ENCODE data around the gene SLC9A3. TPM values are rescaled to one million over a fixed set of nuclear protein-coding genes. Genes with fewer than 3 reads are reported as not detected.
"Not testable (repeated sequence)": the region's sequence is repeated elsewhere in the genome, so short reads cannot be mapped to it uniquely, and the experiment has no call there.

SLC9A3 gene
- total RNA-seq, 6 donors from 2014 or later = 1.0 to 4.1 (median 1.9) TPM

DNA sequence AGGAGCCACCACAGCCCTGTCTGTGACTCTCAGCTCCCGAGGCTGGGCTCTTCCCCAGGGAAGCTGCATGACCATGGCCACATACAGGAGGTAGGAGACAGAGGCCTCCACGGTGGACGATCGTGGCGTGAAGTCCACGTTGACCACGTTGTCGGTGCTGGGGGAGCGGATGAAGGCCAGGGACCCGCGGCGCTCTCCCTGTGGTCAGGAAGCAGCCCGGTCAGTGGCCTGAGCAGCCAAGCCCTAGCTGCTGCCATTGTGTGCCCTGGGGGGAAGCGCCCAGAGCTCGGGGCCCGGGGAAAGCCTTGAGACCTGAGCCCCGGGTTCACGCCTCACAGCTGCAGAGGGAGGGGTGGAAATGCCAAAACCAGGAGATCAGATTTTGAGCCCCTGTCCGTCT is 47.0 kb downstream of the SLC9A3 start:
- Histone ChIP-seq H3K27me3 (peaks cover 0 to 42% (median 21%) of the 10 kb centered on the region in 4 donors), H3K4me3 (no peak overlapping the region), H3K36me3 (no peaks in the 10 kb centered on the region), H3K9me3 (no peaks in the 10 kb centered on the region), H3K4me1 (peaks cover 12 to 26% (median 16%) of the 10 kb centered on the region in 4 donors), H3K27ac (no peak overlapping the region)
- peak in 1 of 2 donors; percentile 78 for DNase-seq
- no peak for TF ChIP-seq EP300 (IDR thresholded peaks at IDR 0.05)
- no peak for TF ChIP-seq POLR2A (IDR thresholded peaks at IDR 0.05)
- TF ChIP-seq, protein P1, sequence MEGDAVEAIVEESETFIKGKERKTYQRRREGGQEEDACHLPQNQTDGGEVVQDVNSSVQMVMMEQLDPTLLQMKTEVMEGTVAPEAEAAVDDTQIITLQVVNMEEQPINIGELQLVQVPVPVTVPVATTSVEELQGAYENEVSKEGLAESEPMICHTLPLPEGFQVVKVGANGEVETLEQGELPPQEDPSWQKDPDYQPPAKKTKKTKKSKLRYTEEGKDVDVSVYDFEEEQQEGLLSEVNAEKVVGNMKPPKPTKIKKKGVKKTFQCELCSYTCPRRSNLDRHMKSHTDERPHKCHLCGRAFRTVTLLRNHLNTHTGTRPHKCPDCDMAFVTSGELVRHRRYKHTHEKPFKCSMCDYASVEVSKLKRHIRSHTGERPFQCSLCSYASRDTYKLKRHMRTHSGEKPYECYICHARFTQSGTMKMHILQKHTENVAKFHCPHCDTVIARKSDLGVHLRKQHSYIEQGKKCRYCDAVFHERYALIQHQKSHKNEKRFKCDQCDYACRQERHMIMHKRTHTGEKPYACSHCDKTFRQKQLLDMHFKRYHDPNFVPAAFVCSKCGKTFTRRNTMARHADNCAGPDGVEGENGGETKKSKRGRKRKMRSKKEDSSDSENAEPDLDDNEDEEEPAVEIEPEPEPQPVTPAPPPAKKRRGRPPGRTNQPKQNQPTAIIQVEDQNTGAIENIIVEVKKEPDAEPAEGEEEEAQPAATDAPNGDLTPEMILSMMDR (IDR thresholded peaks at IDR 0.05) = no peak
- TF ChIP-seq POLR2AphosphoS5 (IDR thresholded peaks at IDR 0.05) = no peak
- 71 to 76% methylated on average over 7 to 19 of the region's 19 CpGs for WGBS, 2 donors
- ATAC-seq (ENCODE audit: low FRiP score in 2 of 2) = no peak

DNA sequence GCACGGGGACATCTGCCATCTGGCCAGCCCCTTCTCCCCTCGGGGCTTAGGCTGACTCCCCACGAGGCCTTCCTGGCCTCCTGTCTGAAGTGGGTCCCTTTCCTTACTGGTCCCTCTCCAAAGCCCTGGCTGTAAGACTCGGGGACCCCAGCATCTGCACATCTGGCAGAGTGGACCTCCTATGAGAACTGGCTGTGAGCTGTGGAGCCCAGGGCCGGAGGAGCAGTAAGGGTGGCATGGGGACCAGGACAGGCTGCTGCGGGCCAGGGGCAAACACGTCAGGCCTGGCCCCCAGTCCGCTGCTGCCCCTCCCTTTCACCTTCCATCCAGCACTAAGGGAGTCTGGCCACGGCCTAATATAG is 47.5 kb downstream of the SLC9A3 start:
- H3K27me3 ChIP-seq = peaks cover 0 to 42% (median 21%) of the 10 kb centered on the region in 4 donors
- H3K4me1 ChIP-seq = peaks cover 16 to 30% (median 21%) of the 10 kb centered on the region in 4 donors
- ATAC-seq (ENCODE audit: low FRiP score in 2 of 2) (no peak), DNase-seq (no peak)
- no peak overlapping the region for H3K27ac ChIP-seq
- no peaks in the 10 kb centered on the region for H3K9me3 ChIP-seq
- no peaks in the 10 kb centered on the region for H3K36me3 ChIP-seq
- TF ChIP-seq, protein P1 (IDR thresholded peaks at IDR 0.05) = no peak
- no peak for TF ChIP-seq POLR2A (IDR thresholded peaks at IDR 0.05)
- 76 to 84% methylated on average over 6 to 8 of the region's 9 CpGs for WGBS, 2 donors
- no peak overlapping the region for H3K4me3 ChIP-seq

DNA sequence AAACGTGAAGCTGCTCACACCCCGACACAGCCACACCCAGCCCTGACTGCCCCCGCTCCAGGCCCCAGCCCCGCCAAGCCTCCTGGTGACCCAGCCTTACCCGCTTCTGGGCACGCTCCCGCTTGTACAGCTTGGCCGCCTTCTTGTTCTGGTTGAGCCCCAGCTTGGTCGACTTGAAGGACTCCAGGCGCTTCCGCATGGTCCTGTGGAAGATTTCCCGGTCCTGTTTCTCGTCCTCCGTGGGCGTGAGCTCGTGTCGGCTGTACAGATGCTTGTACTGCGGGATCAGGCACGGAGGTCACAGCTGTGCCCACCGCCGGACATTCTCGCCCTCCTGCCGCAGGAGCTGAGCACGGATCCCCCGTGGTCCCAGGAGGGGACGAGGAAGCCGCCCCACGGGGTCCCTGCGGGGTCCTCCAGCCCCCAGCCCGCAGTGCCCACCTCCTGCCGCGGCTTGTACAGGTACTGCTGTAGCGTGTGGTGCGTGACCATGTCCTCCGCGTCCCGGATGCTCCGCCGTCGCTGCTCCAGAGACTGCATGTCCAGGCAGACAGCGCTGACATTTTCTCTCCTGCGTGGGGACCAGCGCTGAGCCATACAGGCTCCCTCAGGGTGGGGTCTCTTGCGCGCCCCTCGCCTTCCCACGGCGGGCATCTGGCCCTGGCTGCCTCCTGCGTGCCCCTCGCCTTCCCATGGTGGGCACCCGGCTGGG is 48.0 kb downstream of the SLC9A3 start:
- ATAC-seq (ENCODE audit: low FRiP score in 2 of 2) (no peak), DNase-seq (peak in 1 of 2 donors; percentile 83)
- H3K27ac ChIP-seq = no peak overlapping the region
- no peak overlapping the region for H3K4me3 ChIP-seq
- H3K27me3 ChIP-seq = peaks cover 0 to 42% (median 21%) of the 10 kb centered on the region in 4 donors
- H3K36me3 ChIP-seq = no peaks in the 10 kb centered on the region
- TF ChIP-seq EP300 (IDR thresholded peaks at IDR 0.05) (no peak), POLR2A (IDR thresholded peaks at IDR 0.05) (no peak)
- H3K4me1 ChIP-seq = peaks cover 20 to 36% (median 26%) of the 10 kb centered on the region in 4 donors
- WGBS, 2 donors = 81 to 88% methylated on average over 46 to 50 of the region's 51 CpGs
- H3K9me3 ChIP-seq = no peaks in the 10 kb centered on the region

DNA sequence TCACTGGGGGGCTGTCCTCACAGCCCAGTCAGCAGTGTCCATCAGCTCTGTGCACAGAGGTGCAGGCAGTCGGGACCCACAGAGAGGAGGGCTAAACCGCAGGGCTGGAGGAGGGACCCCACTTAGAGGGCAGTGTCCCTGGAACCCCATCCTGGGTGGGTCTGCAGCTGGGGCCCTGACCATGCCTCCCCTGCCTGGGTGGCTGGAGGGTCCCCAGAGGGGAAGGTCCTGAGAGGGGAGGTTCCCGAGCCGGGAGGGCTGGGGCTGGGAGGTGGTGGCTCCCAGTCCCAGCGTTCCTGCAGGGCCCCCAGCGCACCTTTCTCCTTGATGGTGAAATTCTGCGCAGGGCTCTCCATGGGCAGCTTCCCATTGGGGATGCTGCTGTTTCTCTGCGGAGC is 48.5 kb downstream of the SLC9A3 start:
- Histone ChIP-seq H3K27ac (no peak overlapping the region), H3K4me3 (no peak overlapping the region), H3K9me3 (no peaks in the 10 kb centered on the region), H3K4me1 (peaks cover 20 to 40% (median 29%) of the 10 kb centered on the region in 4 donors), H3K27me3 (peaks cover 0 to 42% (median 21%) of the 10 kb centered on the region in 4 donors), H3K36me3 (no peaks in the 10 kb centered on the region)
- TF ChIP-seq, protein P1 (IDR thresholded peaks at IDR 0.05) = no peak
- TF ChIP-seq POLR2AphosphoS5 (IDR thresholded peaks at IDR 0.05) = no peak
- TF ChIP-seq POLR2A (IDR thresholded peaks at IDR 0.05) = no peak
- no peak for TF ChIP-seq EP300 (IDR thresholded peaks at IDR 0.05)
- no peak for ATAC-seq (ENCODE audit: low FRiP score in 2 of 2)
- DNase-seq = no peak
- 63 to 81% methylated on average over 3 to 8 of the region's 8 CpGs for WGBS, 2 donors

DNA sequence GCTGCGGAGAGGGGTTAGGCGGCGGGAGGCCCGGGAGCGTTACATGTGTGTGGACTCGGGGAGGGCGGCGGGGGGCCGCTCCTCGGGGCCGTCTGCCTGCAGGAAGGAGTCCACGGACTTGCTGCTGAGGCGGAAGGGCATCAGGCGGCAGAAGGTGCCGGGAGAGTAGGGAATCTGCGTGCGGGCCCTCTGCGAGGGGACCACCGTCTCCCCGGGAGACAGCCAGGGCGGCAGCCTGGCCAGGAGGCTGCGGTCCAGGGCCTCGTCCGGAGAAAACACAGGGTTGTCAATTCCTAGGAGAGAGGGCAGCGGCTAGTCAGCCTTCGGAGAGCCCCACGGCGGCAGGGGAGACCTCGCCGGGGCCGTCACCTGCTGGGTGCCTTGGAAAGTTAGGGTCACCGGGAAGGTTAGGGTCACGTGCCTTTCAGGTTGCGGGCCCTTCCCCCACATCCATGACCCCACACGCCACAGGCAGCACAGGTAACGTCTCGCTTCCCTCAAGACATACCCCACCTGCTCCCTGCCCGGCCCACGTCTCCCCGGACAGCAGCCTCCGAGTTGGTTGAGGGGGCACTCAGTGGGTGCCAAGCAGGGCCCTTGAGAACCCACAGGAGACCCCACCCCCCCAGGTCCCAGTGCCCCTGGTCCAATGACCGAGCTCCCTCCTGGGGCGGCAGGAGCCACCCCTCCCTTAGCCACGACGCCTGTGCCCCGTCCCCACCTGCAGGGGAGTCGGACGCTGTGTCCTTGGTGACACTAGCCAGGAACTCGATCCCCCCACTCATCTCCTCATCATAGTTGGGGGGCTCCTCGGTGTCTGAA is 49.2 kb downstream of the SLC9A3 start:
- no peak for ATAC-seq (ENCODE audit: low FRiP score in 2 of 2)
- WGBS, 2 donors = 11 to 22% methylated on average over 15 to 48 of the region's 50 CpGs

DNA sequence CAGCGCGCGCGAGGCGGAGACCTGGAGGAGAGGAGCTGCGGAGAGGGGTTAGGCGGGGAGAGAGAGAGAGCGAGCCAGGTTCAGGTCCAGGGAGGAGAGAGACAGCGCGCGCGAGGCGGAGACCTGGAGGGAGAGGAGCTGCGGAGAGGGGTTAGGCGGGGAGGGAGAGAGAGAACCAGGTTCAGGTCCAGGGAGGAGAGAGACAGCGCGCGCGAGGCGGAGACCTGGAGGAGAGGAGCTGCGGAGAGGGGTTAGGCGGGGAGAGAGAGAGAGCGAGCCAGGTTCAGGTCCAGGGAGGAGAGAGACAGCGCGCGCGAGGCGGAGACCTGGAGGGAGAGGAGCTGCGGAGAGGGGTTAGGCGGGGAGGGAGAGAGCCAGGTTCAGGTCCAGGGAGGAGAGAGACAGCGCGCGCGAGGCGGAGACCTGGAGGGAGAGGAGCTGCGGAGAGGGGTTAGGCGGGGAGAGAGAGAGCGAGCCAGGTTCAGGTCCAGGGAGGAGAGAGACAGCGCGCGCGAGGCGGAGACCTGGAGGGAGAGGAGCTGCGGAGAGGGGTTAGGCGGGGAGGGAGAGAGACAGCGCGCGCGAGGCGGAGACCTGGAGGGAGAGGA is 49.9 kb downstream of the SLC9A3 start:
- peaks cover 0 to 39% (median 17%) of the 10 kb centered on the region in 4 donors for H3K27me3 ChIP-seq
- not testable (repeated sequence) for DNase-seq; H3K36me3 ChIP-seq; ATAC-seq (ENCODE audit: low FRiP score in 2 of 2); H3K27ac ChIP-seq; H3K9me3 ChIP-seq
- 3 to 5% methylated on average over 13 to 25 of the region's 50 CpGs for WGBS, 2 donors
- peaks cover 20 to 40% (median 29%) of the 10 kb centered on the region in 4 donors for H3K4me1 ChIP-seq
- peak overlapping the region in 3 of 4 donors; percentile 98 to 100 (median 99) for H3K4me3 ChIP-seq

More for the DNA sequence above, 49.2 kb downstream of the SLC9A3 start:
- H3K27me3 ChIP-seq = peaks cover 0 to 42% (median 21%) of the 10 kb centered on the region in 4 donors
- H3K36me3 ChIP-seq = peaks cover 0 to under 1% (median 0%) of the 10 kb centered on the region in 4 donors
- DNase-seq = peak in 1 of 2 donors; percentile 87
- H3K27ac ChIP-seq = no peak overlapping the region
- peak overlapping the region in 2 of 4 donors; percentile 30 to 99 for H3K4me3 ChIP-seq
- peaks cover 20 to 40% (median 29%) of the 10 kb centered on the region in 4 donors for H3K4me1 ChIP-seq
- H3K9me3 ChIP-seq = no peaks in the 10 kb centered on the region
- TF ChIP-seq POLR2AphosphoS5 (IDR thresholded peaks at IDR 0.05) (no peak), EP300 (IDR thresholded peaks at IDR 0.05) (no peak), POLR2A (IDR thresholded peaks at IDR 0.05) (no peak)
- TF ChIP-seq, protein P1 (IDR thresholded peaks at IDR 0.05) = no peak
